ENCODE measurements around the gene SNRK.

Gene SNRK

GRCh38 chr3:43317461-43318316 is 31.3 kb downstream of the SNRK start:
- DNase-seq (ENCODE audit: low read depth) = no peak

GRCh38 chr3:43319376-43319775 is 33.0 kb downstream of the SNRK start:
- DNase-seq (ENCODE audit: low read depth) = no peak
- TF ChIP-seq, protein P1, sequence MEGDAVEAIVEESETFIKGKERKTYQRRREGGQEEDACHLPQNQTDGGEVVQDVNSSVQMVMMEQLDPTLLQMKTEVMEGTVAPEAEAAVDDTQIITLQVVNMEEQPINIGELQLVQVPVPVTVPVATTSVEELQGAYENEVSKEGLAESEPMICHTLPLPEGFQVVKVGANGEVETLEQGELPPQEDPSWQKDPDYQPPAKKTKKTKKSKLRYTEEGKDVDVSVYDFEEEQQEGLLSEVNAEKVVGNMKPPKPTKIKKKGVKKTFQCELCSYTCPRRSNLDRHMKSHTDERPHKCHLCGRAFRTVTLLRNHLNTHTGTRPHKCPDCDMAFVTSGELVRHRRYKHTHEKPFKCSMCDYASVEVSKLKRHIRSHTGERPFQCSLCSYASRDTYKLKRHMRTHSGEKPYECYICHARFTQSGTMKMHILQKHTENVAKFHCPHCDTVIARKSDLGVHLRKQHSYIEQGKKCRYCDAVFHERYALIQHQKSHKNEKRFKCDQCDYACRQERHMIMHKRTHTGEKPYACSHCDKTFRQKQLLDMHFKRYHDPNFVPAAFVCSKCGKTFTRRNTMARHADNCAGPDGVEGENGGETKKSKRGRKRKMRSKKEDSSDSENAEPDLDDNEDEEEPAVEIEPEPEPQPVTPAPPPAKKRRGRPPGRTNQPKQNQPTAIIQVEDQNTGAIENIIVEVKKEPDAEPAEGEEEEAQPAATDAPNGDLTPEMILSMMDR (IDR thresholded peaks at IDR 0.05; ENCODE audit: control insufficient read depth, extremely low read depth, insufficient read depth) = no peak
- no peak overlapping the region for H3K4me3 ChIP-seq (ENCODE audit: low read depth, low read length)

More at GRCh38 chr3:43317461-43318316, 31.3 kb downstream of the SNRK start:
- TF ChIP-seq, protein P1 (IDR thresholded peaks at IDR 0.05; ENCODE audit: control insufficient read depth, extremely low read depth, insufficient read depth) = no peak
- H3K4me3 ChIP-seq (ENCODE audit: low read depth, low read length) = no peak overlapping the region

DNA sequence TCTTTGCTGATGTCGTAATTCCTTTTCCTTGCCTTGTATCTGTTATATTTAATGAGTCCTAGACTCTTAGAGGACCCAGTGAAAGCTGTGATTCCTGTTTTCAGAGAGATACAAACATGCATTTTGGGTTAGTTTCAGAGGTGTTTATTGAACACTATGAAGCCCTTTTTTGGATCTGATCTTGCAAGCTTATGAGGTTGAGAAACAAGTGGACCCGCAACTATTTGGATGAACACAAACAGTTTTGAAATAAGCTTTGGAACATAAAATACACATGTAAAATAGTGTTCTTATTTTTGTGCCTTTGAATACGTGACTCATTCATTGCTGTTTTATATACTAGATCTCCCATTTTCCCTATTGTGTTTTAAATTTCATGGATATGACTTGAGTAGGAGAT is 33.5 kb downstream of the SNRK start:
- no peak for DNase-seq (ENCODE audit: low read depth)
- TF ChIP-seq, protein P1 (IDR thresholded peaks at IDR 0.05; ENCODE audit: control insufficient read depth, extremely low read depth, insufficient read depth) = no peak
- H3K4me3 ChIP-seq (ENCODE audit: low read depth, low read length) = no peak overlapping the region

- H3K4me3 ChIP-seq (ENCODE audit: low read depth, low read length) = no peak overlapping the region
- TF ChIP-seq, protein P1 (IDR thresholded peaks at IDR 0.05; ENCODE audit: control insufficient read depth, extremely low read depth, insufficient read depth) = no peak
- no peak for DNase-seq (ENCODE audit: low read depth)
Measured at GRCh38 chr3:43320288-43320687, 33.9 kb downstream of the SNRK start.

DNA sequence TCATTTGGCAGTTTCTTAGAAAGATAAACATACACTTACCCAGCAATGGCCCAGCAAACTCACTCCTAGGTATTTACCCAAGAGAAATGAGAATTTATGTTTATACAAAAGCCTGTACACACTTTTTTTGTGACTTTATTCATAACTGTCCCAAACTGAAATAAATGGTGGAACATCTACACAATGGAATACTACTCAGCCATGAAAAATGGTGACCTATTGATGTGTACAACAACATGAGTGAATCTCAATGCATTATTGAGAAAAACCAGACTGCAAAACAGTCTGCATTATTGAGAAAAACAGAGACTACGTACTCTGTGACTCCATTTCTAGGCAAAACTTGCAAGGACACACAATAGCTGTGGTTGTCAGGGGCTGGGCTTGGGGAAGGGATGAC is 37.2 kb downstream of the SNRK start:
- no peak overlapping the region for H3K4me3 ChIP-seq (ENCODE audit: low read depth, low read length)
- DNase-seq (ENCODE audit: low read depth) = no peak
- TF ChIP-seq, protein P1 (IDR thresholded peaks at IDR 0.05; ENCODE audit: control insufficient read depth, extremely low read depth, insufficient read depth) = no peak

GRCh38 chr3:43326891-43327581 is 40.7 kb downstream of the SNRK start:
- H3K4me3 ChIP-seq (ENCODE audit: low read depth, low read length) = no peak overlapping the region
- DNase-seq (ENCODE audit: low read depth) = no peak
- TF ChIP-seq, protein P1 (IDR thresholded peaks at IDR 0.05; ENCODE audit: control insufficient read depth, extremely low read depth, insufficient read depth) = no peak
